PC-9 (cell line): ENCODE results near the gene PASK. TPM values are rescaled to one million over a fixed set of nuclear protein-coding genes. Genes with fewer than 3 reads are reported as not detected.

Experiments
- BruUV-seq: library from RNA; stranded (reverse); fragments of 400-500 nt; replicated peaks from 2 replicates; lab custom pipeline; 2021; lab: Mats Ljungman, UMichigan
- CTCF ChIA-PET: fragments of 300-600 bp; sonication (Branson Sonifier 250); formaldehyde crosslinking; loops from one replicate; lab custom pipeline; 2022; ENCODE audit warnings: antibody characterized with exemption; lab: Charles Lee
- POLR2A ChIA-PET: fragments of 300-600 bp; sonication (Branson Sonifier 250); formaldehyde crosslinking; loops from one replicate; lab custom pipeline; 2022; ENCODE audit warnings: antibody characterized with exemption; ENCODE audit not compliant: unreplicated experiment; lab: Charles Lee
- DNase-seq, 2 experiments: peaks; one replicate each; pipeline versions ENCODE4 v3.0.0 to v3.0.0-alpha.2; 2015 to 2022; ENCODE audit warnings: mixed read lengths in 1 of 2
- H2AFZ ChIP-seq: fragments of 200-600 bp; sonication (generic); 2 replicates; pipeline ENCODE4 v1.8.1; 2017; ENCODE audit warnings: antibody characterized with exemption
- H3F3A ChIP-seq: fragments of 200-600 bp; sonication (generic); 2 replicates; pipeline ENCODE4 v1.8.1; 2017; ENCODE audit warnings: antibody characterized with exemption, mild to moderate bottlenecking, low read depth; ENCODE audit not compliant: insufficient read depth
- H3K27ac ChIP-seq: fragments of 200-600 bp; sonication (generic); 2 replicates; pipeline ENCODE4 v1.6.1; 2016; ENCODE audit warnings: mixed run types
- H3K27me3 ChIP-seq: fragments of 200-600 bp; sonication (generic); 2 replicates; pipeline ENCODE4 v1.6.1; 2016; ENCODE audit warnings: low read depth, mixed run types; ENCODE audit not compliant: insufficient read depth
- H3K36me3 ChIP-seq: fragments of 200-600 bp; sonication (generic); 2 replicates; pipeline ENCODE4 v1.6.1; 2016; ENCODE audit warnings: low read depth, mixed run types
- H3K4me1 ChIP-seq: fragments of 200-600 bp; sonication (generic); replicated peaks from 2 replicates; pipeline ENCODE4 v1.6.1; 2016; ENCODE audit warnings: mixed run types; ENCODE audit not compliant: insufficient read depth
- H3K4me2 ChIP-seq: fragments of 200-600 bp; sonication (generic); 2 replicates; pipeline ENCODE4 v1.6.1; 2017; ENCODE audit warnings: mixed run types
- H3K4me3 ChIP-seq: fragments of 200-600 bp; sonication (generic); 2 replicates; pipeline ENCODE4 v1.6.1; 2016; ENCODE audit warnings: mixed run types
- H3K79me2 ChIP-seq: fragments of 200-600 bp; sonication (generic); 2 replicates; pipeline ENCODE4 v1.6.1; 2017; ENCODE audit warnings: low read depth, mixed run types
- H3K9me2 ChIP-seq: fragments of 200-600 bp; sonication (generic); 2 replicates; pipeline ENCODE4 v1.8.1; 2017; ENCODE audit warnings: mild to moderate bottlenecking; ENCODE audit not compliant: insufficient read depth
- H3K9me3 ChIP-seq: fragments of 200-600 bp; sonication (generic); 2 replicates; pipeline ENCODE4 v1.8.1; 2016; ENCODE audit warnings: low read depth; ENCODE audit not compliant: insufficient read depth
- H4K20me1 ChIP-seq: fragments of 200-600 bp; sonication (generic); 2 replicates; pipeline ENCODE4 v1.8.1; 2017; ENCODE audit not compliant: insufficient read depth
- CTCF ChIP-seq: fragments of 200-600 bp; sonication (generic); conservative IDR thresholded peaks from 2 replicates; pipeline ENCODE4 v1.6.1; 2017; ENCODE audit warnings: mixed run types, antibody characterized with exemption, mild to moderate bottlenecking, moderate library complexity
- EZH2 ChIP-seq: fragments of 200-600 bp; sonication (generic); IDR thresholded peaks from 2 replicates; pipeline ENCODE4 v1.8.0; 2017; ENCODE audit warnings: antibody characterized with exemption, low read depth
- intact Hi-C: fragments of 100-400 bp; cut with micrococcal nuclease; formaldehyde crosslinking; loops from one replicate; pipeline ENCODE4 v1.10.0; 2022; ENCODE audit not compliant: unreplicated experiment
- total RNA-seq: library from RNA; stranded (reverse); gene quantifications from 2 replicates; pipeline ENCODE4 v1.2.3, GENCODE V29; 2021

Gene PASK
- total RNA-seq, 1 experiment from 2014 or later = 77.5 TPM

GRCh38 chr2:241155936-241156335, 6.7 kb upstream of the PASK start:
- Histone ChIP-seq H3K27ac (no peak overlapping the region), H3K9me2 (no peaks in the 10 kb centered on the region), H4K20me1 (peaks cover 5% of the 10 kb centered on the region), H3K4me1 (peaks cover 6% of the 10 kb centered on the region), H3K27me3 (no peaks in the 10 kb centered on the region), H3K9me3 (no peaks in the 10 kb centered on the region), H2AFZ (no peak overlapping the region), H3K4me2 (no peak overlapping the region), H3K79me2 (peaks cover 24% of the 10 kb centered on the region), H3K4me3 (no peak overlapping the region), H3F3A (no peaks in the 10 kb centered on the region), H3K36me3 (peaks cover 23% of the 10 kb centered on the region; the same call in 1 of the 2 replicates)
- POLR2A ChIA-PET = interaction anchor here (0.7 kb wide), 1 partner anchor 18 kb away, joined by 3 read pairs; no protein-coding TSS in a partner anchor
- no TSS peak for BruUV-seq
- TF ChIP-seq CTCF (no peak), EZH2 (no peak)
- DNase-seq = no peak
- CTCF ChIA-PET = no interaction called here
- intact Hi-C loops = no loop called here

- Histone ChIP-seq H3K9me2 (no peaks in the 10 kb centered on the region), H3K36me3 (peaks cover 22% of the 10 kb centered on the region; the same call in 1 of the 2 replicates), H2AFZ (no peak overlapping the region), H3K79me2 (peaks cover 27% of the 10 kb centered on the region), H3K9me3 (no peaks in the 10 kb centered on the region), H3K27me3 (no peaks in the 10 kb centered on the region), H3F3A (no peaks in the 10 kb centered on the region), H3K4me2 (no peak overlapping the region), H3K27ac (no peak overlapping the region), H4K20me1 (peaks cover 5% of the 10 kb centered on the region), H3K4me3 (no peak overlapping the region), H3K4me1 (peaks cover 6% of the 10 kb centered on the region)
- ChIA-PET POLR2A (interaction anchor here (0.5 kb wide), 1 partner anchor 580 kb away, joined by 3 read pairs; the partner anchor contains the start of gene D2HGDH), CTCF (no interaction called here)
- DNase-seq = no peak
- TF ChIP-seq EZH2 (no peak), CTCF (no peak)
- intact Hi-C loops = loop anchor here (5.0 kb wide), 1 partner anchor 258 kb away; the partner anchor contains the start of gene MAB21L4
- no TSS peak for BruUV-seq
Observed at GRCh38 chr2:241154915-241155314, 5.6 kb upstream of the PASK start.

GRCh38 chr2:241153616-241154015, 4.3 kb upstream of the PASK start:
- 0 out of 2 replicates have a peak, but pooled peaks cover 12% of the 10 kb centered on the region for H3K36me3 ChIP-seq
- H3K27ac ChIP-seq = no peak overlapping the region
- no peak overlapping the region for H3K4me2 ChIP-seq
- H3F3A ChIP-seq = no peaks in the 10 kb centered on the region
- H3K9me2 ChIP-seq = no peaks in the 10 kb centered on the region
- peaks cover 7% of the 10 kb centered on the region for H3K4me1 ChIP-seq
- intact Hi-C loops = loop anchor here (5.0 kb wide), 1 partner anchor 256 kb away; the partner anchor contains the start of gene MAB21L4
- ChIA-PET CTCF (no interaction called here), POLR2A (no interaction called here)
- DNase-seq = no peak
- no peak overlapping the region for H2AFZ ChIP-seq
- H4K20me1 ChIP-seq = peaks cover 5% of the 10 kb centered on the region
- no peaks in the 10 kb centered on the region for H3K9me3 ChIP-seq
- BruUV-seq = no TSS peak
- H3K79me2 ChIP-seq = peaks cover 27% of the 10 kb centered on the region
- no peak overlapping the region for H3K4me3 ChIP-seq
- TF ChIP-seq CTCF (no peak), EZH2 (no peak)
- H3K27me3 ChIP-seq = no peaks in the 10 kb centered on the region
